Measurements from ENCODE around the gene SPECC1.
"Not testable (repeated sequence)": the region's sequence is repeated elsewhere in the genome, so short reads cannot be mapped to it uniquely, and the experiment has no call there.

- TF ChIP-seq CTCF, POLR2A (IDR thresholded peaks at IDR 0.05): not testable (repeated sequence)
These were observed 318.6 kb downstream of the SPECC1 start for GRCh38 chr17:20327739-20328138.
